SU-DHL-6 (cell line): ENCODE data around the gene ANKS1A.

Source experiments
- EZH2phosphoT487 ChIP-seq: fragments of 200-600 bp; sonication (generic), shearing (Covaris generic); conservative IDR thresholded peaks from 2 replicates; pipeline ENCODE4 v1.6.1; 2018; ENCODE audit warnings: mild to moderate bottlenecking, antibody characterized with exemption, low read length, moderate library complexity, mixed read lengths
- TF ChIP-seq, protein P1 (sequence below): fragments of 200-600 bp; sonication (generic); IDR thresholded peaks from one replicate; pipeline ENCODE4 v1.5.1; 2017; ENCODE audit warnings: antibody characterized with exemption, mild to moderate bottlenecking, low read length, moderate library complexity; ENCODE audit not compliant: insufficient read depth, poor library complexity, severe bottlenecking

GRCh38 chr6:35092362-35093117 lies 203.5 kb downstream of the ANKS1A start:
- TF ChIP-seq, protein P1, sequence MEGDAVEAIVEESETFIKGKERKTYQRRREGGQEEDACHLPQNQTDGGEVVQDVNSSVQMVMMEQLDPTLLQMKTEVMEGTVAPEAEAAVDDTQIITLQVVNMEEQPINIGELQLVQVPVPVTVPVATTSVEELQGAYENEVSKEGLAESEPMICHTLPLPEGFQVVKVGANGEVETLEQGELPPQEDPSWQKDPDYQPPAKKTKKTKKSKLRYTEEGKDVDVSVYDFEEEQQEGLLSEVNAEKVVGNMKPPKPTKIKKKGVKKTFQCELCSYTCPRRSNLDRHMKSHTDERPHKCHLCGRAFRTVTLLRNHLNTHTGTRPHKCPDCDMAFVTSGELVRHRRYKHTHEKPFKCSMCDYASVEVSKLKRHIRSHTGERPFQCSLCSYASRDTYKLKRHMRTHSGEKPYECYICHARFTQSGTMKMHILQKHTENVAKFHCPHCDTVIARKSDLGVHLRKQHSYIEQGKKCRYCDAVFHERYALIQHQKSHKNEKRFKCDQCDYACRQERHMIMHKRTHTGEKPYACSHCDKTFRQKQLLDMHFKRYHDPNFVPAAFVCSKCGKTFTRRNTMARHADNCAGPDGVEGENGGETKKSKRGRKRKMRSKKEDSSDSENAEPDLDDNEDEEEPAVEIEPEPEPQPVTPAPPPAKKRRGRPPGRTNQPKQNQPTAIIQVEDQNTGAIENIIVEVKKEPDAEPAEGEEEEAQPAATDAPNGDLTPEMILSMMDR, result no peak
- TF ChIP-seq EZH2phosphoT487, result no peak
